DOHH2 (cell line): ENCODE results near the gene RAP1GAP.

Experiments used
- H3F3A ChIP-seq: fragments of 200-600 bp; sonication (generic), shearing (Covaris generic); 2 replicates; pipeline ENCODE4 v1.6.0; 2016; ENCODE audit warnings: antibody characterized with exemption, mild to moderate bottlenecking; ENCODE audit not compliant: control insufficient read depth, insufficient read depth
- H3K27ac ChIP-seq: fragments of 200-600 bp; sonication (generic); 2 replicates; pipeline ENCODE4 v1.5.1; 2014; ENCODE audit warnings: low read depth, mild to moderate bottlenecking, low read length, moderate library complexity
- H3K27me3 ChIP-seq: fragments of 200-600 bp; sonication (generic); 2 replicates; pipeline ENCODE4 v1.6.1; 2014; ENCODE audit warnings: mild to moderate bottlenecking, low read length, mixed read lengths; ENCODE audit not compliant: control insufficient read depth
- H3K36me3 ChIP-seq: fragments of 200-600 bp; sonication (generic); 2 replicates; pipeline ENCODE4 v1.6.1; 2014; ENCODE audit warnings: mild to moderate bottlenecking, low read length, moderate library complexity, mixed read lengths; ENCODE audit not compliant: control insufficient read depth
- H3K4me1 ChIP-seq: fragments of 200-600 bp; sonication (generic); 2 replicates; pipeline ENCODE4 v1.6.1; 2014; ENCODE audit warnings: mild to moderate bottlenecking, low read length, mixed read lengths; ENCODE audit not compliant: control insufficient read depth
- H3K4me2 ChIP-seq: fragments of 200-600 bp; sonication (generic); 2 replicates; pipeline ENCODE4 v1.6.0; 2014; ENCODE audit warnings: mild to moderate bottlenecking, low read length, moderate library complexity
- H3K4me3 ChIP-seq: fragments of 200-600 bp; sonication (generic); 2 replicates; pipeline ENCODE4 v1.5.1; 2014; ENCODE audit warnings: mild to moderate bottlenecking, low read length, mixed read lengths
- H3K79me2 ChIP-seq: fragments of 200-600 bp; sonication (generic); 2 replicates; pipeline ENCODE4 v1.6.1; 2014; ENCODE audit warnings: mild to moderate bottlenecking, low read length, mixed read lengths; ENCODE audit not compliant: control insufficient read depth
- H3K9me2 ChIP-seq: fragments of 200-600 bp; sonication (generic); replicated peaks from 2 replicates; pipeline ENCODE4 v1.6.1; 2014; ENCODE audit warnings: mild to moderate bottlenecking, low read length, mixed read lengths; ENCODE audit not compliant: control insufficient read depth
- H3K9me3 ChIP-seq: fragments of 200-600 bp; sonication (generic); 2 replicates; pipeline ENCODE4 v1.6.1; 2014; ENCODE audit warnings: antibody characterized with exemption, low read length, mixed read lengths; ENCODE audit not compliant: control insufficient read depth, insufficient read depth
- H4K20me1 ChIP-seq: fragments of 200-600 bp; sonication (generic); 2 replicates; pipeline ENCODE4 v1.6.0; 2014; ENCODE audit warnings: low read depth, mild to moderate bottlenecking, antibody characterized with exemption, low read length, moderate library complexity; ENCODE audit not compliant: control insufficient read depth, insufficient read depth
- EZH2phosphoT487 ChIP-seq: fragments of 200-600 bp; sonication (generic); IDR thresholded peaks from 2 replicates; pipeline ENCODE4 v1.6.1; 2017; ENCODE audit warnings: borderline replicate concordance, mild to moderate bottlenecking, antibody characterized with exemption, low read length, moderate library complexity, mixed read lengths
- TF ChIP-seq, protein P1 (sequence below): fragments of 200-600 bp; sonication (generic); IDR thresholded peaks from one replicate; pipeline ENCODE4 v1.5.1; 2014; ENCODE audit warnings: antibody characterized with exemption, mild to moderate bottlenecking, low read depth, low read length; ENCODE audit not compliant: poor library complexity, severe bottlenecking

Gene RAP1GAP

DNA sequence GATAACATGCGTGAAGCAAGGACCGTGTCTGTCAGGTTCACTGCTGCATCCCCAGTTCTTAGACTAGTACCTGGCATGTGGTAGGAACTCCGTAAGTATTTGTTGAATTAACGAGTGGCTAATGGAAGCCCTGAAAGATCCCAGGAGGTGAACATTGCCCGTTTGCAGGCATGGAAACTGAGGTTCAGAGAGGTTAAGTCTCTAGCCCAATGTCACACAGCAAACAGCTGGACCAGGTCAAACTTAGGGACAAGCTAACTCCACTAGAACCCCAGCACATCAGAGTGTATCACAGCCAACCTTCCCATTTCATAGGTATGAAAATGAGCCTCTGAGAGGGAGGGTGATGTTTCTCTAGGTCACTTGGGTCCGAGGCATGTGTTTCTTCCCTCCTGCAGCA, 27.6 kb downstream of the RAP1GAP start:
- Histone ChIP-seq H3K9me2 (no peaks in the 10 kb centered on the region), H3K27me3 (no peaks in the 10 kb centered on the region), H3K4me2 (no peak overlapping the region), H3K9me3 (no peaks in the 10 kb centered on the region), H3F3A (no peaks in the 10 kb centered on the region), H3K36me3 (no peaks in the 10 kb centered on the region), H3K4me1 (no peaks in the 10 kb centered on the region), H3K27ac (no peak overlapping the region), H3K4me3 (no peak overlapping the region), H3K79me2 (no peaks in the 10 kb centered on the region), H4K20me1 (no peaks in the 10 kb centered on the region; the same call in 1 of the 2 replicates)
- TF ChIP-seq EZH2phosphoT487, result no peak
- TF ChIP-seq, protein P1, sequence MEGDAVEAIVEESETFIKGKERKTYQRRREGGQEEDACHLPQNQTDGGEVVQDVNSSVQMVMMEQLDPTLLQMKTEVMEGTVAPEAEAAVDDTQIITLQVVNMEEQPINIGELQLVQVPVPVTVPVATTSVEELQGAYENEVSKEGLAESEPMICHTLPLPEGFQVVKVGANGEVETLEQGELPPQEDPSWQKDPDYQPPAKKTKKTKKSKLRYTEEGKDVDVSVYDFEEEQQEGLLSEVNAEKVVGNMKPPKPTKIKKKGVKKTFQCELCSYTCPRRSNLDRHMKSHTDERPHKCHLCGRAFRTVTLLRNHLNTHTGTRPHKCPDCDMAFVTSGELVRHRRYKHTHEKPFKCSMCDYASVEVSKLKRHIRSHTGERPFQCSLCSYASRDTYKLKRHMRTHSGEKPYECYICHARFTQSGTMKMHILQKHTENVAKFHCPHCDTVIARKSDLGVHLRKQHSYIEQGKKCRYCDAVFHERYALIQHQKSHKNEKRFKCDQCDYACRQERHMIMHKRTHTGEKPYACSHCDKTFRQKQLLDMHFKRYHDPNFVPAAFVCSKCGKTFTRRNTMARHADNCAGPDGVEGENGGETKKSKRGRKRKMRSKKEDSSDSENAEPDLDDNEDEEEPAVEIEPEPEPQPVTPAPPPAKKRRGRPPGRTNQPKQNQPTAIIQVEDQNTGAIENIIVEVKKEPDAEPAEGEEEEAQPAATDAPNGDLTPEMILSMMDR, result no peak

DNA sequence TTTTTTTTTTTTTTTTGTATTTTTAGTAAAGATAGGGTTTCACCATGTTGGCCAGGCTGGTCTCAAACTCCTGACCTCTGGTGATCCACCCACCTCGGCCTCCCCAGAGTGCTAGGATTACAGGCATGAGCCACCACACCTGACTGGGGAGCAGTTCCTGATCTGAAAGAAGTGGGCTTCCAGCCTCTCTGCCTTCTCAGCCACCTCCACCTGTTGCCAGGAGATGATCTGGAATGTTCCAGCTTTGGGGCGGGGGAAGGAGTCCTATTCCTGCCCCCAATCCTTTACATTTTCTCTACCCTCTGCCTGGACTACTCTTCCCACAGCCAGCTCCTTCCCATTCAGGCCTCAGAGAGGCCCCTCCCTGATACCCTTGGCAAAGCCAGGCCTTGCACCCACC, 28.1 kb downstream of the RAP1GAP start:
- Histone ChIP-seq H3K9me2 (no peaks in the 10 kb centered on the region), H3K79me2 (no peaks in the 10 kb centered on the region), H3K4me2 (no peak overlapping the region), H3K27me3 (no peaks in the 10 kb centered on the region), H3K36me3 (no peaks in the 10 kb centered on the region), H3K4me1 (no peaks in the 10 kb centered on the region), H4K20me1 (no peaks in the 10 kb centered on the region; the same call in 1 of the 2 replicates), H3F3A (no peaks in the 10 kb centered on the region), H3K9me3 (no peaks in the 10 kb centered on the region), H3K4me3 (no peak overlapping the region), H3K27ac (no peak overlapping the region)
- no peak for TF ChIP-seq EZH2phosphoT487
- TF ChIP-seq, protein P1, result no peak

DNA sequence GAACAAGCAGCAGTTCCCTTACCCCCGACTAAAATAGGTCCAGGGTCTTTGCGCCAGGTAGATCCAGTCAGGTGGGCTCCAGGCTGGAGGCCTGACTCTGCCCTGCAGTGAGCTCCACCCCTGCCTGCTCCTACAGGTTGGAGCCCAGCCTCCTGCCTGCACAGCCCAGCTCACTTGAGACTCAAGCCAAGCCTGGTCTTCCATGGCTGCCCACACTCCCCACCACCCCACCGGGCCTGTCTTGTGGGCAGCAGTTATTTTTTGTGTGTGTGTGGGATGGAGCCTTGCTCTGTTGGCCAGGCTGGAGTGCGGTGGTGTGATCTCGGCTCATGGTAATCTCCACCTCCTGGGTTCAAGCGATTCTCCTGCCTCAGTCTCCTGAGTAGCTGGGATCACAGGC, 28.5 kb downstream of the RAP1GAP start:
- Histone ChIP-seq H3K9me2 (no peaks in the 10 kb centered on the region), H4K20me1 (no peaks in the 10 kb centered on the region; the same call in 1 of the 2 replicates), H3K9me3 (no peaks in the 10 kb centered on the region), H3K4me2 (no peak overlapping the region), H3K4me1 (no peaks in the 10 kb centered on the region), H3K79me2 (no peaks in the 10 kb centered on the region), H3K27ac (no peak overlapping the region), H3K36me3 (no peaks in the 10 kb centered on the region), H3K27me3 (no peaks in the 10 kb centered on the region), H3F3A (no peaks in the 10 kb centered on the region), H3K4me3 (no peak overlapping the region)
- TF ChIP-seq, protein P1, result no peak
- TF ChIP-seq EZH2phosphoT487, result no peak
